Measurements from ENCODE around the gene FAM107B.
A peak's percentile ranks its signal among the peaks of the same experiment; 100 is the strongest.

The FAM107B gene

GRCh38 chr10:14686356-14686755 lies 88.3 kb downstream of the FAM107B start:
- no peak overlapping the region for H3K4me3 Mint-ChIP-seq
- no peak overlapping the region for H3K27ac Mint-ChIP-seq
- H3K27me3 Mint-ChIP-seq (ENCODE audit: low read depth): no peaks in the 10 kb centered on the region
- H3K4me1 Mint-ChIP-seq (ENCODE audit: low read depth): peaks cover 19% of the 10 kb centered on the region
- peaks cover 5% of the 10 kb centered on the region for H3K9me3 Mint-ChIP-seq
- H3K36me3 Mint-ChIP-seq (ENCODE audit: low read depth): no peaks in the 10 kb centered on the region
- DNase-seq (ENCODE audit: low spot score): peak; percentile 8

DNA sequence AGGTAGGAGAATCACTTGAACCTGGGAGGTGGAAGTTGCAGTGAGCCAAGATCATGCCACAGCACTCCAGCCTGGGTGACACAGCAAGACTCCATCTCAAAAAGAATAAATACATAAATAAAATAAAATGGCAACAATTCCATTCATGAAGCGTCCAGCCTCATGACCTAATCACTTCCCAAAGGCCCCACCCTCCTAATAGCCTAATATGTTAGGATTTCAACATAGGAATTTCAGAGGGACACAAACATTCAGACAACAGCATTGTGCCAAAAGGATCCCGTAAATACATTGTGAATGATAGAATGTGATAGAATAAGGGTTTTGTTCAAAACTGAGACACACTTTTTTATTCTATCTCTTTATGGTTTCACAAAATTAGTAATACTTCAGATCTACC lies 90.3 kb downstream of the FAM107B start:
- no peak for DNase-seq (ENCODE audit: low spot score)
- Mint-ChIP-seq H3K4me3 (no peak overlapping the region), H3K27ac (no peak overlapping the region), H3K36me3 (ENCODE audit: low read depth) (no peaks in the 10 kb centered on the region), H3K4me1 (ENCODE audit: low read depth) (peaks cover 19% of the 10 kb centered on the region), H3K9me3 (peaks cover 5% of the 10 kb centered on the region), H3K27me3 (ENCODE audit: low read depth) (no peaks in the 10 kb centered on the region)

DNA sequence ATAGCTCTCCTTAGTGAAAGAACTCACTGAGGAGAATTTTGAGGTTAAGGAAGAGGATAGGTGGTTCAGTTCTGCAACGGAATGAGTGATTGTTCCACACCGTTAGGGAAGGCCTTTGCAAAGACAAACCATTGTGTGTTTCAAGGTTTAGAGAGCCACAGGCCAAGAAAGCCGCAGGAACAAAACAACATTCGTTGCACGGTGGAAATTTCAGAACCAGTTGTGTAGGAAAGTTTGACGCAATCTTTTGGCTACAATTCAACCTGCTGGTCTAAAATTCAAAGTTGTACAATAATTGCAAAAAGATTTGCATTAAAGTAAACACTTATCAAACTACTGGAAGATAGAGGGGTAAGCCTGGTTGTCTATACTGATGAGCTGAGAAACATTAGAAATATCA lies 91.4 kb downstream of the FAM107B start:
- Mint-ChIP-seq H3K27ac (no peak overlapping the region), H3K4me1 (ENCODE audit: low read depth) (peaks cover 13% of the 10 kb centered on the region), H3K4me3 (no peak overlapping the region), H3K36me3 (ENCODE audit: low read depth) (no peaks in the 10 kb centered on the region), H3K27me3 (ENCODE audit: low read depth) (no peaks in the 10 kb centered on the region), H3K9me3 (peaks cover 5% of the 10 kb centered on the region)
- no peak for DNase-seq (ENCODE audit: low spot score)

DNA sequence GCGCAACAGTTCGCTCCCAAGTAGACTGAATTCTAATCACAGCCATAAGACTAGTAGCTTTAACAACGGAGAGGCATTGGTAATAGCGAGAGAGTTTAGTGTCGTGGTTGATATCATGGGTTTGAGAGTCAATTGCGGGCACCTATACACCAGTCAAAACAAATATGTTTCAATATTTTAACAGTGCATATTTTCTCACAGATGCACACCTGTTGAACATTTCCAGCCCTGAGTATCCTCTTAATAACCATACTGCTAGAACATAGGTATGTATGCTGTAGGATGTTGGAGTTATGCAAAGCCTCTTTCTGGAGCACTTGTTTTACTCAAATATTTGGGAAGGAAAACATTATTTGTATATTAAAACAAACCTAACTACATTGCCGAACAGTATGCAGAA lies 92.9 kb downstream of the FAM107B start:
- Mint-ChIP-seq H3K36me3 (ENCODE audit: low read depth) (no peaks in the 10 kb centered on the region), H3K4me1 (ENCODE audit: low read depth) (peaks cover 9% of the 10 kb centered on the region), H3K27me3 (ENCODE audit: low read depth) (no peaks in the 10 kb centered on the region), H3K9me3 (peaks cover 5% of the 10 kb centered on the region), H3K27ac (no peak overlapping the region), H3K4me3 (no peak overlapping the region)
- DNase-seq (ENCODE audit: low spot score): no peak

- Mint-ChIP-seq H3K27ac (no peak overlapping the region), H3K9me3 (peaks cover 5% of the 10 kb centered on the region), H3K4me3 (no peak overlapping the region), H3K4me1 (ENCODE audit: low read depth) (peaks cover 6% of the 10 kb centered on the region), H3K27me3 (ENCODE audit: low read depth) (no peaks in the 10 kb centered on the region), H3K36me3 (ENCODE audit: low read depth) (no peaks in the 10 kb centered on the region)
- DNase-seq (ENCODE audit: low spot score): no peak
Measured at GRCh38 chr10:14681305-14681704, 93.4 kb downstream of the FAM107B start.

- H3K27ac Mint-ChIP-seq: no peak overlapping the region
- peaks cover 3% of the 10 kb centered on the region for H3K4me1 Mint-ChIP-seq (ENCODE audit: low read depth)
Measured at GRCh38 chr10:14678637-14679036, 96.1 kb downstream of the FAM107B start.

DNA sequence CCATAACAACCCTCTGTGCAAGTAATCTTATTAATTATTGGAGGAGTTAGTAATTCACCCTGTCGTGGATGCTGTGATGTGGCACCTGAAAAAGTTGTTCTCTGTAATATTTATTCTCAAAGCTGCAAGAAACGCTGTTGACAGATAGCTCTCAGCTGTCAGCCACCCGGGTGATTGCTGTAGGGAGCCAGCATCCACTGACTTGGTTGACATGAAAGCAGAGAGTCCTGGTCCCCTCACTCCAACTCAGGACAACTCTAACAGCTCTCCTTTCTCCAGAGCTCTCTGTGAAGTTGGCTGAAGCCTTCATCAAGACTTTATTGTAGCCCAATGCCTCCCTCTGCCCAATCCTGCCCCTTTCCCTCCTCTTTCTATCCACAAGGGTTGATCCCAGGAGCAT lies 98.0 kb downstream of the FAM107B start:
- DNase-seq (ENCODE audit: low spot score): no peak
- Mint-ChIP-seq H3K36me3 (ENCODE audit: low read depth) (no peaks in the 10 kb centered on the region), H3K4me3 (no peak overlapping the region), H3K9me3 (no peaks in the 10 kb centered on the region), H3K27me3 (ENCODE audit: low read depth) (peaks cover 3% of the 10 kb centered on the region), H3K27ac (no peak overlapping the region), H3K4me1 (ENCODE audit: low read depth) (peaks cover 3% of the 10 kb centered on the region)

More at GRCh38 chr10:14678637-14679036, 96.1 kb downstream of the FAM107B start:
- peaks cover 5% of the 10 kb centered on the region for H3K9me3 Mint-ChIP-seq
- no peaks in the 10 kb centered on the region for H3K36me3 Mint-ChIP-seq (ENCODE audit: low read depth)
- no peak overlapping the region for H3K4me3 Mint-ChIP-seq
- no peak for DNase-seq (ENCODE audit: low spot score)
- H3K27me3 Mint-ChIP-seq (ENCODE audit: low read depth): peaks cover 3% of the 10 kb centered on the region

- no peak overlapping the region for H3K27ac Mint-ChIP-seq
- H3K27me3 Mint-ChIP-seq (ENCODE audit: low read depth): peaks cover 3% of the 10 kb centered on the region
- peaks cover 5% of the 10 kb centered on the region for H3K9me3 Mint-ChIP-seq
- no peaks in the 10 kb centered on the region for H3K36me3 Mint-ChIP-seq (ENCODE audit: low read depth)
- no peak for DNase-seq (ENCODE audit: low spot score)
- H3K4me1 Mint-ChIP-seq (ENCODE audit: low read depth): peaks cover 6% of the 10 kb centered on the region
- H3K4me3 Mint-ChIP-seq: no peak overlapping the region
Measured at GRCh38 chr10:14674376-14675050, 100.2 kb downstream of the FAM107B start.

GRCh38 chr10:14673189-14673861 lies 101.4 kb downstream of the FAM107B start:
- no peak for DNase-seq (ENCODE audit: low spot score)
- Mint-ChIP-seq H3K4me3 (no peak overlapping the region), H3K27me3 (ENCODE audit: low read depth) (peaks cover 3% of the 10 kb centered on the region), H3K36me3 (ENCODE audit: low read depth) (no peaks in the 10 kb centered on the region), H3K27ac (no peak overlapping the region), H3K9me3 (peaks cover 8% of the 10 kb centered on the region), H3K4me1 (ENCODE audit: low read depth) (peaks cover 6% of the 10 kb centered on the region)

- no peak for DNase-seq (ENCODE audit: low spot score)
- no peak overlapping the region for H3K27ac Mint-ChIP-seq
- no peak overlapping the region for H3K4me3 Mint-ChIP-seq
- peaks cover 3% of the 10 kb centered on the region for H3K27me3 Mint-ChIP-seq (ENCODE audit: low read depth)
- peaks cover 6% of the 10 kb centered on the region for H3K4me1 Mint-ChIP-seq (ENCODE audit: low read depth)
- peaks cover 4% of the 10 kb centered on the region for H3K36me3 Mint-ChIP-seq (ENCODE audit: low read depth)
- H3K9me3 Mint-ChIP-seq: peaks cover 20% of the 10 kb centered on the region
Measured at GRCh38 chr10:14671386-14671831, 103.3 kb downstream of the FAM107B start.

DNA sequence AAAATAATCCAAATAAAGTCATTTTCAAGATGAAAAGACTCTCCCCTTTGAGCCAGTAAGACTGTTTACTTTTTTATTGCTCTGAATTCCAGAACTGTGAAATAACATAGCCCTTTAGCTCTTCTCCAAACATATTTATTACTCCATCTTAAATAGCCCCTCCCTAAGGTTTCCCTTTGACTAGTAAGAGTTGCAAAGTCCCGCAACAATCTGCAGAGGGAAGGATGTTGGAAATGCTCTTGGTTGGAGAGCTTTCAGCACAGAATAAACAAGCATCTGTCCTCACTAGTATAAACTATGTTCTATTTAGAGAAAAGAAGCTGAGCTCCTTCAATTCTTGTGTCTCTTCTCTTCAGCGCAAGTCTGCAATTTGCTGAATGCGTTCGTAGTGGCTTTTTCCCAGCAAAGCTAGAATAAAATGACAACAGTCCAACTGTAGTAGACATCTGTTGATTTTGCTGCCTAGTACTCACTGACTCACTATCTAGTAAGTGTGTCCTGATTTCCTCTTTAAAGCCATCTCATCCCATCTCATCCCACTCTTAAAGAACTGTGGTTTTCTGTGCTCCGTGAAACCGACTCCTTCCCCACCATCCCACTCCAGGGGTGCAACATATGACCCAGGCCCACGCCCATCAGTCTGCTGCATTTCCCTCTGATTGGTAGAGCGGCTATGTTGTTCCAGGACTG lies 104.0 kb downstream of the FAM107B start:
- Mint-ChIP-seq H3K9me3 (peaks cover 27% of the 10 kb centered on the region), H3K4me3 (no peak overlapping the region), H3K4me1 (ENCODE audit: low read depth) (peaks cover 6% of the 10 kb centered on the region), H3K27me3 (ENCODE audit: low read depth) (peaks cover 3% of the 10 kb centered on the region), H3K27ac (no peak overlapping the region), H3K36me3 (ENCODE audit: low read depth) (peaks cover 10% of the 10 kb centered on the region)
- DNase-seq (ENCODE audit: low spot score): no peak

GRCh38 chr10:14669576-14669975 lies 105.1 kb downstream of the FAM107B start:
- Mint-ChIP-seq H3K4me1 (ENCODE audit: low read depth) (peaks cover 8% of the 10 kb centered on the region), H3K27me3 (ENCODE audit: low read depth) (peaks cover 3% of the 10 kb centered on the region), H3K9me3 (peaks cover 36% of the 10 kb centered on the region), H3K4me3 (no peak overlapping the region), H3K27ac (no peak overlapping the region), H3K36me3 (ENCODE audit: low read depth) (peaks cover 13% of the 10 kb centered on the region)
- no peak for DNase-seq (ENCODE audit: low spot score)

- Mint-ChIP-seq H3K27ac (no peak overlapping the region), H3K4me1 (ENCODE audit: low read depth) (peaks cover 8% of the 10 kb centered on the region), H3K36me3 (ENCODE audit: low read depth) (peaks cover 14% of the 10 kb centered on the region), H3K9me3 (peaks cover 41% of the 10 kb centered on the region), H3K27me3 (ENCODE audit: low read depth) (no peaks in the 10 kb centered on the region), H3K4me3 (no peak overlapping the region)
- no peak for DNase-seq (ENCODE audit: low spot score)
Measured at GRCh38 chr10:14667781-14668180, 106.9 kb downstream of the FAM107B start.

- DNase-seq (ENCODE audit: low spot score): no peak
- H3K9me3 Mint-ChIP-seq: peaks cover 41% of the 10 kb centered on the region
- no peaks in the 10 kb centered on the region for H3K27me3 Mint-ChIP-seq (ENCODE audit: low read depth)
- H3K36me3 Mint-ChIP-seq (ENCODE audit: low read depth): peaks cover 17% of the 10 kb centered on the region
- no peak overlapping the region for H3K27ac Mint-ChIP-seq
- peaks cover 8% of the 10 kb centered on the region for H3K4me1 Mint-ChIP-seq (ENCODE audit: low read depth)
- no peak overlapping the region for H3K4me3 Mint-ChIP-seq
Measured at GRCh38 chr10:14667280-14667679, 107.4 kb downstream of the FAM107B start.

All from T-helper 2 cell treated with Interferon-gamma antibody and Interleukin-4, amounts not matched to agents 5 μg/mL and 100 μg/mL, for 36 hours (primary cell).